Calu3 (cell line): Measurements from ENCODE around the gene OR10Z1. TPM values are rescaled to one million over a fixed set of nuclear protein-coding genes. Genes with fewer than 3 reads are reported as not detected.

ENCODE experiments used
- Bru-seq: library from RNA; stranded (reverse); fragments of 400-500 nt; gene quantifications from one replicate; lab custom pipeline; 2021; lab: Mats Ljungman, UMichigan
- BruChase-seq, 2 experiments: library from RNA; stranded (reverse); fragments of 400-500 nt; gene quantifications; one replicate each; lab custom pipeline; 2021; lab: Mats Ljungman, UMichigan
- BruUV-seq: library from RNA; stranded (reverse); fragments of 400-500 nt; replicated peaks from 2 replicates; lab custom pipeline; 2021; lab: Mats Ljungman, UMichigan
- CTCF ChIA-PET: fragments of 300-600 bp; sonication (Branson Sonifier 250); formaldehyde crosslinking; loops from one replicate; lab custom pipeline; 2022; ENCODE audit warnings: antibody characterized with exemption; lab: Charles Lee
- DNase-seq: peaks from one replicate; pipeline ENCODE4 v3.0.0; 2022
- H3K27ac Mint-ChIP-seq: one replicate; pipeline ENCODE4 v1.8.0; 2022; ENCODE audit warnings: mixed read lengths; ENCODE audit not compliant: unreplicated experiment
- H3K27me3 Mint-ChIP-seq: one replicate; pipeline ENCODE4 v1.8.0; 2022; ENCODE audit warnings: mixed read lengths; ENCODE audit not compliant: unreplicated experiment
- H3K36me3 Mint-ChIP-seq: one replicate; pipeline ENCODE4 v1.8.0; 2022; ENCODE audit warnings: mild to moderate bottlenecking, moderate library complexity, mixed read lengths; ENCODE audit not compliant: insufficient read depth, unreplicated experiment
- H3K4me1 Mint-ChIP-seq: one replicate; pipeline ENCODE4 v1.8.0; 2022; ENCODE audit warnings: mild to moderate bottlenecking, low read depth, mixed read lengths; ENCODE audit not compliant: unreplicated experiment
- H3K4me3 Mint-ChIP-seq: one replicate; pipeline ENCODE4 v1.8.0; 2022; ENCODE audit warnings: mild to moderate bottlenecking, low read depth, moderate library complexity, mixed read lengths; ENCODE audit not compliant: unreplicated experiment
- H3K9me3 Mint-ChIP-seq: one replicate; pipeline ENCODE4 v1.8.0; 2022; ENCODE audit warnings: low read depth, mixed read lengths; ENCODE audit not compliant: unreplicated experiment
- intact Hi-C: fragments of 100-400 bp; cut with micrococcal nuclease; formaldehyde crosslinking; loops from one replicate; pipeline ENCODE4 v1.10.0; 2022; ENCODE audit not compliant: unreplicated experiment
- long read RNA-seq: library from polyadenylated mRNA; stranded (forward); transcript quantifications from one replicate; pipeline ENCODE4 v2.0.0, GENCODE V29; 2022
- total RNA-seq: library from RNA; stranded (reverse); gene quantifications from 2 replicates; pipeline ENCODE4 v1.2.3, GENCODE V29; 2022
- TF ChIP-seq, protein P1 (sequence below): fragments of 200-600 bp; IDR thresholded peaks from one replicate; pipeline ENCODE4 v1.8.0; 2022; ENCODE audit warnings: antibody characterized with exemption; ENCODE audit not compliant: unreplicated experiment

The OR10Z1 gene
- total RNA-seq (not detected in 2 replicates), Bru-seq, nascent RNA (not detected), BruChase-seq, experiment 1, labeled RNA remaining after a 6-hour chase (not detected), BruChase-seq, experiment 2, labeled RNA remaining after a 2-hour chase (not detected)
- long read RNA-seq: 0 reads

DNA sequence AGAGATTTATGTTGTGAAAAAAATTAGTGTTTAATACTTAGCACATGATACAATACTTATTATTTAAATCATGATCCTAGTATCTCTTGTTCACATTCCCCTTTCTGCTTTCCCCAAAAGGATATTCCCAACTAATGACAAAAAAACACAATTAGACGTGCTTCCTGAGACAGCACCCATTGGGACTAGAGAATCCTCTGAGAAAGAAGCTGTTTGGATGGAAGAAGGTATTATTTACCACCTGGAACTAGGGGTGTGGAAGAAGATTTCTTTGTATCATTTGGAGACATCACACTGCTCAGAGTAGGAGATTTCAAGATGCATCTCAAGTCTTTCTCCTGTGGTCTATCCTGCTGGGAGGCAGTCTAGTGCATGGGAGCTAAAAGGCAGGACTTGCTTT lies at the start of gene OR10Z1:
OR10Z1 (plus strand) TSS at position 301 of the 400 bp plus-strand sequence. CDS start 1,171 bp downstream, outside the sequence.
- Mint-ChIP-seq H3K4me3 (no peak within 1 kb of the TSS), H3K27me3 (peaks cover 28% of the 10 kb centered on the region), H3K4me1 (no peaks in the 10 kb centered on the region), H3K9me3 (no peaks in the 10 kb centered on the region), H3K36me3 (no peaks in the 10 kb centered on the region), H3K27ac (no peak within 1 kb of the TSS)
- intact Hi-C loops: no loop called here
- no TSS peak for BruUV-seq
- CTCF ChIA-PET: no interaction called here
- TF ChIP-seq, protein P1, sequence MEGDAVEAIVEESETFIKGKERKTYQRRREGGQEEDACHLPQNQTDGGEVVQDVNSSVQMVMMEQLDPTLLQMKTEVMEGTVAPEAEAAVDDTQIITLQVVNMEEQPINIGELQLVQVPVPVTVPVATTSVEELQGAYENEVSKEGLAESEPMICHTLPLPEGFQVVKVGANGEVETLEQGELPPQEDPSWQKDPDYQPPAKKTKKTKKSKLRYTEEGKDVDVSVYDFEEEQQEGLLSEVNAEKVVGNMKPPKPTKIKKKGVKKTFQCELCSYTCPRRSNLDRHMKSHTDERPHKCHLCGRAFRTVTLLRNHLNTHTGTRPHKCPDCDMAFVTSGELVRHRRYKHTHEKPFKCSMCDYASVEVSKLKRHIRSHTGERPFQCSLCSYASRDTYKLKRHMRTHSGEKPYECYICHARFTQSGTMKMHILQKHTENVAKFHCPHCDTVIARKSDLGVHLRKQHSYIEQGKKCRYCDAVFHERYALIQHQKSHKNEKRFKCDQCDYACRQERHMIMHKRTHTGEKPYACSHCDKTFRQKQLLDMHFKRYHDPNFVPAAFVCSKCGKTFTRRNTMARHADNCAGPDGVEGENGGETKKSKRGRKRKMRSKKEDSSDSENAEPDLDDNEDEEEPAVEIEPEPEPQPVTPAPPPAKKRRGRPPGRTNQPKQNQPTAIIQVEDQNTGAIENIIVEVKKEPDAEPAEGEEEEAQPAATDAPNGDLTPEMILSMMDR: no peak
- DNase-seq: no peak

- H3K36me3 Mint-ChIP-seq: no peaks in the 10 kb centered on the region
- H3K9me3 Mint-ChIP-seq: peaks cover 3% of the 10 kb centered on the region
- no peak overlapping the region for H3K27ac Mint-ChIP-seq
- peaks cover 27% of the 10 kb centered on the region for H3K27me3 Mint-ChIP-seq
- no peak for DNase-seq
- BruUV-seq: no TSS peak
- intact Hi-C loops: no loop called here
- no peak overlapping the region for H3K4me3 Mint-ChIP-seq
- no peaks in the 10 kb centered on the region for H3K4me1 Mint-ChIP-seq
- TF ChIP-seq, protein P1: no peak
- CTCF ChIA-PET: interaction anchor here (0.6 kb wide), 1 partner anchor 9 kb away, joined by 4 read pairs; no protein-coding TSS in a partner anchor
Observed at GRCh38 chr1:158559696-158560095, 45.4 kb upstream of the OR10Z1 start.

- no peak overlapping the region for H3K27ac Mint-ChIP-seq
- intact Hi-C loops: no loop called here
Observed at GRCh38 chr1:158563853-158564252, 41.2 kb upstream of the OR10Z1 start.

GRCh38 chr1:158564608-158565007 lies 40.5 kb upstream of the OR10Z1 start:
- H3K4me1 Mint-ChIP-seq: no peaks in the 10 kb centered on the region
- H3K4me3 Mint-ChIP-seq: no peak overlapping the region
- no peak for DNase-seq
- no TSS peak for BruUV-seq
- no peaks in the 10 kb centered on the region for H3K36me3 Mint-ChIP-seq
- TF ChIP-seq, protein P1: no peak
- peaks cover 37% of the 10 kb centered on the region for H3K27me3 Mint-ChIP-seq
- intact Hi-C loops: no loop called here
- H3K27ac Mint-ChIP-seq: no peak overlapping the region
- CTCF ChIA-PET: no interaction called here
- H3K9me3 Mint-ChIP-seq: peaks cover 3% of the 10 kb centered on the region

More at GRCh38 chr1:158563853-158564252, 41.2 kb upstream of the OR10Z1 start:
- Mint-ChIP-seq H3K4me1 (no peaks in the 10 kb centered on the region), H3K36me3 (no peaks in the 10 kb centered on the region), H3K9me3 (peaks cover 3% of the 10 kb centered on the region), H3K27me3 (peaks cover 34% of the 10 kb centered on the region), H3K4me3 (no peak overlapping the region)
- TF ChIP-seq, protein P1: no peak
- BruUV-seq: no TSS peak
- CTCF ChIA-PET: no interaction called here
- DNase-seq: no peak
